Measurements from ENCODE around the gene PLIN5. TPM values are rescaled to one million over a fixed set of nuclear protein-coding genes. Genes with fewer than 3 reads are reported as not detected.

The PLIN5 gene
- total RNA-seq, 2 donors from 2014 or later = 72.9 to 132 TPM

DNA sequence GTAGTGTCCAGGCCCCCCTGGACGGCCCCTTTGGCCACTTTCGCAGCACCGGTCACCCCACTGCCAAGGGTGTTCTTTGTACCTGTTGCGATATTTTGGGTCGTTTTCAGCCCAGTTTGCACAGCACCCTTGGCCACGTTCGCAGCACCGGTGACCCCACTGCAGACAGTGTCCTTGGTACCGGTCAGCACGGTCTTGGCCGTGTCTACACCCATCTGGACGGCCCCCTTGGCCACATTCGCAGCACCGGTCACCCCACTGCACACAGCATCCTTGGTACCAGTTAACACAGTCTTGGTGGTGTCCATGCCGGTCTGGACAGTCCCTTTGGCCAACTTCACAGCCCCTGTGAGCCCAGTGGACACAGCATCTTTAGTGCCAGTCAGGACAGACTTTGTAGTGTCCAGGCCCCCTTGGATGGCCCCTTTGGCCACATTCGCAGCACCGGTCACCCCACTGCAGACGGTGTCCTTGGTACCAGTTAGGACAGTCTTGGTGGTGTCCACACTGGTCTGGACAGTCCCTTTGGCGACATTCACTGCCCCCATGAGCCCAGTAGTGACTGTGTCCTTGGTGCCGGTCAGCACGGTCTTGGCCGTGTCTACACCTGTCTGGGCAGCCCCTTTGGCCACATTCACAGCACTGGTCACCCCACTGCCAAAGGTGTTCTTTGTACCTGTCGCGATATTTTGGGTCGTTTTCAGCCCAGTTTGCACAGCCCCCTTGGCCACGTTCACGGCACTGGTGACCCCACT lies 23.5 kb downstream of the PLIN5 start:
- TF ChIP-seq, protein P1, sequence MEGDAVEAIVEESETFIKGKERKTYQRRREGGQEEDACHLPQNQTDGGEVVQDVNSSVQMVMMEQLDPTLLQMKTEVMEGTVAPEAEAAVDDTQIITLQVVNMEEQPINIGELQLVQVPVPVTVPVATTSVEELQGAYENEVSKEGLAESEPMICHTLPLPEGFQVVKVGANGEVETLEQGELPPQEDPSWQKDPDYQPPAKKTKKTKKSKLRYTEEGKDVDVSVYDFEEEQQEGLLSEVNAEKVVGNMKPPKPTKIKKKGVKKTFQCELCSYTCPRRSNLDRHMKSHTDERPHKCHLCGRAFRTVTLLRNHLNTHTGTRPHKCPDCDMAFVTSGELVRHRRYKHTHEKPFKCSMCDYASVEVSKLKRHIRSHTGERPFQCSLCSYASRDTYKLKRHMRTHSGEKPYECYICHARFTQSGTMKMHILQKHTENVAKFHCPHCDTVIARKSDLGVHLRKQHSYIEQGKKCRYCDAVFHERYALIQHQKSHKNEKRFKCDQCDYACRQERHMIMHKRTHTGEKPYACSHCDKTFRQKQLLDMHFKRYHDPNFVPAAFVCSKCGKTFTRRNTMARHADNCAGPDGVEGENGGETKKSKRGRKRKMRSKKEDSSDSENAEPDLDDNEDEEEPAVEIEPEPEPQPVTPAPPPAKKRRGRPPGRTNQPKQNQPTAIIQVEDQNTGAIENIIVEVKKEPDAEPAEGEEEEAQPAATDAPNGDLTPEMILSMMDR (IDR thresholded peaks at IDR 0.05) = no peak
- no peak for TF ChIP-seq POLR2A (IDR thresholded peaks at IDR 0.05)
- ATAC-seq (no peak), DNase-seq (no peak)
- WGBS, 2 donors = 81 to 86% methylated on average over 19 to 27 of the region's 27 CpGs
- Histone ChIP-seq H3K4me3 (no peak overlapping the region), H3K4me1 (no peaks in the 10 kb centered on the region), H3K36me3 (replicated peaks in 1 of 2; ENCODE audit: insufficient read depth in 1 of 2, low read depth in 2 of 2) (no peaks in the 10 kb centered on the region), H3K27ac (no peak overlapping the region), H3K9me3 (no peaks in the 10 kb centered on the region), H3K27me3 (no peaks in the 10 kb centered on the region)
- intact Hi-C loops (cut with DNase I) = no loop called here

DNA sequence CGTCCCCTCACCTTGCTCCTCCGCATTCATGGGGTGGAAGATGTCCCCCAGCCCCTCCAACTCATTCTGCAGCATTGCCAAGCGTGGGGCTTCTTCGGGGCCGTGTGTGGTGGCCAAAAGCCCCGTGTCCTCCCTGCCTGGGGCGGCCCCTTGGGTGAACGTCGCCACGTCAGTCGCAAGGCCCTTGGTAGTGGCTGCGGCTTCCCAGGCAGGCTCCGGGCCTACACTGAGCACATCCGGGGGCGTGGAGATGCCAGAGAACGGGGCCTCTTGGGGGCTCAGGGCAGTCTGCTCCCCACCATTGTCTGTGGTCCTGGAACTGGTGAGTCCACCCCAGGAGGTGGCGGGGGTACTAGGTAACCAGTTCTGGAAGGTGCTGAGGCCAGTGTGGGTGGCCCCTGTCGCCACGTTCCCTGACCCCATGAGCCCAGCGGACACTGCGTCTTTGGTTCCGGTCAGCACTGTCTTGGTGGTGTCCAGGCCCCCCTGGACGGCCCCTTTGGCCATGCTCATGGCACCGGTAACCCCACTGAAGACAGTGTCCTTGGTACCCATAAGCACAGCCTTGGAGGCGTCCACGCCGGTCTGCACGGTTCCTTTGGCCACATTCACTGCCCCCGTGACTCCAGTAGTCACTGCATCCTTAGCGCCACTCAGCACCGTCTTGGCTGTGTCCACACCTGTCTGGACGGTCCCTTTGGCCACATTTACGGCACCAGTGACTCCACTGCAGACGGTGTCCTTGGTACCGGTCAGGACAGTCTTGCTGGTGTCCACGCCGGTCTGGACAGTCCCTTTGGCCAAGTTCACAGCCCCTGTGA lies 24.4 kb downstream of the PLIN5 start:
- ATAC-seq (no peak), DNase-seq (no peak)
- H3K27ac ChIP-seq = no peak overlapping the region
- H3K4me1 ChIP-seq = no peaks in the 10 kb centered on the region
- H3K36me3 ChIP-seq (replicated peaks in 1 of 2; ENCODE audit: insufficient read depth in 1 of 2, low read depth in 2 of 2) = no peaks in the 10 kb centered on the region
- H3K9me3 ChIP-seq = no peaks in the 10 kb centered on the region
- WGBS, 2 donors = 89 to 96% methylated on average over 11 to 36 of the region's 37 CpGs
- H3K27me3 ChIP-seq = no peaks in the 10 kb centered on the region
- intact Hi-C loops (cut with DNase I) = no loop called here
- H3K4me3 ChIP-seq = no peak overlapping the region
- TF ChIP-seq POLR2A (IDR thresholded peaks at IDR 0.05) = no peak
- TF ChIP-seq, protein P1 (IDR thresholded peaks at IDR 0.05) = no peak

DNA sequence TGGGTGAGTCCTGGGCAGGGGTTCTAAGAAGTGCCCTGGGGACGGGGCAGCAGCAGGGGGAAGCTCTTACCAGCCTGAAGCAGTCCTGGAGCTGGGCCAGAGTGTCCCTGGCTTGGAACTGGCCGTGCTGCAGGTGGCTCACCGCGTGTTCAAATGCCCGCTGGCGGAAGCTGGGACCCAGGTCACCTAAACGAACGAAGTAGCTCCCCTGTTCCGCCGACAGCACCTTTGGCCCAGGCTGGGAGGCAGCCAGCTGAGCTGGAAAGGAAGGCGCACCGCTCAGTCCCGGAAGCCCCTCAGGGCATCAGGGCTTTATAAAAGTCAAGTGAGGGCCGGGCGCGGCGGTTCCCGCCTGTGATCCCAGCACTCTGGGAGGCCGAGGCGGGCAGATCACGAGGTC lies 26.3 kb downstream of the PLIN5 start:
- Histone ChIP-seq H3K4me1 (no peaks in the 10 kb centered on the region), H3K9me3 (no peaks in the 10 kb centered on the region), H3K27me3 (no peaks in the 10 kb centered on the region), H3K4me3 (no peak overlapping the region), H3K36me3 (replicated peaks in 1 of 2; ENCODE audit: insufficient read depth in 1 of 2, low read depth in 2 of 2) (no peaks in the 10 kb centered on the region), H3K27ac (no peak overlapping the region)
- WGBS, 2 donors = 83 to 93% methylated on average over 1 to 21 of the region's 21 CpGs
- TF ChIP-seq POLR2A (IDR thresholded peaks at IDR 0.05) = no peak
- TF ChIP-seq, protein P1 (IDR thresholded peaks at IDR 0.05) = no peak
- DNase-seq (no peak), ATAC-seq (no peak)
- intact Hi-C loops (cut with DNase I) = no loop called here

DNA sequence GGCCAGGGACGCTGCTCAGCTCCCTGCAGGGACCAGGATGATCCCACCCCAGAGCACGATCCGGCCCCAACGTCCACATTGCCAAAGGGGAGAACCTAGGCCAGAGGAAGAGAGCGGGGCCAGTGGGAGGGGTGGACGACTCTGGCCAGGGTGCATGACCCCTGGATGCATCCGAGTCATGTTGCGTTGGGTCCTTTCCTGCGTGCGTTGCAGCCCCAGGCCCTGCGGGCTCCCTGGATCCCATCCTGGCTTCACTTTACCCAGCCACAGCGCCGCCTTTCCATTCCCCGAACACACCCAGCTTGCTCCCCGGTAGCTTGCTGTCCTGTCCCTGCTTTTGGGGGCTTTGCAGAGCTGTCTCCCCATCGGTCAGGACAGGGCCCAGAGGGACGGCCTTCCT lies 27.2 kb downstream of the PLIN5 start:
- 80 to 84% methylated on average over 11 to 16 of the region's 17 CpGs for WGBS, 2 donors
- ATAC-seq = no peak
- no peak for TF ChIP-seq POLR2A (IDR thresholded peaks at IDR 0.05)
- TF ChIP-seq, protein P1 (IDR thresholded peaks at IDR 0.05) = no peak
- no peaks in the 10 kb centered on the region for H3K27me3 ChIP-seq
- intact Hi-C loops (cut with DNase I) = no loop called here
- no peak overlapping the region for H3K4me3 ChIP-seq
- H3K4me1 ChIP-seq = no peaks in the 10 kb centered on the region
- DNase-seq = no peak
- no peaks in the 10 kb centered on the region for H3K9me3 ChIP-seq
- no peaks in the 10 kb centered on the region for H3K36me3 ChIP-seq (replicated peaks in 1 of 2; ENCODE audit: insufficient read depth in 1 of 2, low read depth in 2 of 2)
- no peak overlapping the region for H3K27ac ChIP-seq
